ENCODE measurements around the gene C14orf180.
A peak's percentile ranks its signal among the peaks of the same experiment; 100 is the strongest.

The C14orf180 gene

GRCh38 chr14:104560586-104560945 lies 19.0 kb upstream of the C14orf180 start:
- no peak for DNase-seq (ENCODE audit: low read depth in 1 of 2, low spot score in 1 of 2)

- DNase-seq (ENCODE audit: low read depth in 1 of 2, low spot score in 1 of 2), result no peak
These were observed 18.4 kb upstream of the C14orf180 start for GRCh38 chr14:104561124-104561557.

GRCh38 chr14:104561632-104562495 lies 17.7 kb upstream of the C14orf180 start:
- DNase-seq (ENCODE audit: low read depth in 1 of 2, low spot score in 1 of 2), result no peak

- DNase-seq (ENCODE audit: low read depth in 1 of 2, low spot score in 1 of 2), result no peak
These were observed 17.0 kb upstream of the C14orf180 start for GRCh38 chr14:104562606-104563005.

- DNase-seq (ENCODE audit: low read depth in 1 of 2, low spot score in 1 of 2), result no peak
These were observed 16.3 kb upstream of the C14orf180 start for GRCh38 chr14:104563191-104563741.

- DNase-seq (ENCODE audit: low read depth in 1 of 2, low spot score in 1 of 2), result peak; percentile 44 to 50
These were observed 15.6 kb upstream of the C14orf180 start for GRCh38 chr14:104563742-104564615.

- no peak for DNase-seq (ENCODE audit: low read depth in 1 of 2, low spot score in 1 of 2)
These were observed 14.6 kb upstream of the C14orf180 start for GRCh38 chr14:104564744-104565679.

GRCh38 chr14:104567141-104567956 lies 12.2 kb upstream of the C14orf180 start:
- DNase-seq (ENCODE audit: low read depth in 1 of 2, low spot score in 1 of 2), result no peak

GRCh38 chr14:104567957-104568225 lies 11.7 kb upstream of the C14orf180 start:
- no peak for DNase-seq (ENCODE audit: low read depth in 1 of 2, low spot score in 1 of 2)

- no peak for DNase-seq (ENCODE audit: low read depth in 1 of 2, low spot score in 1 of 2)
These were observed 10.9 kb upstream of the C14orf180 start for GRCh38 chr14:104568620-104569019.

GRCh38 chr14:104569435-104569834 lies 10.1 kb upstream of the C14orf180 start:
- DNase-seq (ENCODE audit: low read depth in 1 of 2, low spot score in 1 of 2), result no peak

- DNase-seq (ENCODE audit: low read depth in 1 of 2, low spot score in 1 of 2), result no peak
These were observed 8.3 kb upstream of the C14orf180 start for GRCh38 chr14:104571246-104571645.

GRCh38 chr14:104572024-104572626 lies 7.4 kb upstream of the C14orf180 start:
- DNase-seq (ENCODE audit: low read depth in 1 of 2, low spot score in 1 of 2), result no peak

- no peak for DNase-seq (ENCODE audit: low read depth in 1 of 2, low spot score in 1 of 2)
These were observed 6.9 kb upstream of the C14orf180 start for GRCh38 chr14:104572668-104573067.

GRCh38 chr14:104573930-104574329 lies 5.6 kb upstream of the C14orf180 start:
- DNase-seq (ENCODE audit: low read depth in 1 of 2, low spot score in 1 of 2), result no peak

GRCh38 chr14:104574536-104574935 lies 5.0 kb upstream of the C14orf180 start:
- DNase-seq (ENCODE audit: low read depth in 1 of 2, low spot score in 1 of 2), result no peak

GRCh38 chr14:104574978-104575583 lies 4.5 kb upstream of the C14orf180 start:
- DNase-seq (ENCODE audit: low read depth in 1 of 2, low spot score in 1 of 2), result no peak

GRCh38 chr14:104576232-104576969 lies 3.2 kb upstream of the C14orf180 start:
- no peak for DNase-seq (ENCODE audit: low read depth in 1 of 2, low spot score in 1 of 2)

GRCh38 chr14:104576970-104577332 lies 2.6 kb upstream of the C14orf180 start:
- no peak for DNase-seq (ENCODE audit: low read depth in 1 of 2, low spot score in 1 of 2)

All from activated CD4-positive, alpha-beta T cell treated with anti-CD3 and anti-CD28 coated beads, Interleukin-2, amount 50 U/mL, for 24 hours (primary cell).